NCI-H1436 treated with DMSO at 0.1 percent for 48 hours (cell line): Measurements from ENCODE around the gene AHRR.
"Not testable (repeated sequence)": the region's sequence is repeated elsewhere in the genome, so short reads cannot be mapped to it uniquely, and the experiment has no call there.

Source experiments
- DNase-seq: peaks from one replicate; lab custom pipeline; 2025; lab: John Stamatoyannopoulos, UW

Gene AHRR

GRCh38 chr5:368183-369084, 46.9 kb downstream of the AHRR start:
- no peak for DNase-seq

DNA sequence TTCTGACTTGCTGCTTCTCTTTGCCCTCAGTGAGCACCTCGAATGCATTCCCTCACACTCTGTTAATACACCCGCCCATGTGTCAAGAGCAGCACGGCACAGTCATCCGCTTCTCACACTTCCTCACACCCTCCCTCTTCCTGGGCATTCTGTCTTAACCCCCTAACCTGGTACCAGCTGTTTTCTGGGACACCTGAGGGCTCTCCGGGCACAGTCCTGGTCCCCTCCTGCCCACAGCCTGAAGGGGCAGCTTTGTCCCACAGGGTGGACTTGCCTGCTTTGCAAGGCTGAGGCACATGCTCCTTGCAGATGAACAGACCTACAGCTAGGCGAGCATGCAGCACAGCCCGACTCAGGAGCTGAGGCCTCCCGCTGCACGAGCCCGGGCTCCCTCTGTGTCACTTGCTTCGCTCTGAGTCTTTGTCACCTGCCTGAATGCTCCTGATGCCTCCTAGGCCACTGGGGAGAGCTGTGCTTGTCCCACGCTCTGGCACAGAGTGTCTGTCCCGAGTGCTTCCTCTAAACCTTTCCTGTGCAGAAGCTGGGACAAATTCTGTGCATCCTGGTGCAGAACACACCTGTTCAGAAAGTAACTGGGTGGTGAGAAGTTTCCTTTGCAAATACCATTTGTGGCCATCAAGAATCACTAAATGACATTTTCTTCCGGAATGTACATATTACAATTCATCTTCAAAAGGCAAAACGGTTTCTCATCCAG, 47.8 kb downstream of the AHRR start:
- DNase-seq, result no peak

DNA sequence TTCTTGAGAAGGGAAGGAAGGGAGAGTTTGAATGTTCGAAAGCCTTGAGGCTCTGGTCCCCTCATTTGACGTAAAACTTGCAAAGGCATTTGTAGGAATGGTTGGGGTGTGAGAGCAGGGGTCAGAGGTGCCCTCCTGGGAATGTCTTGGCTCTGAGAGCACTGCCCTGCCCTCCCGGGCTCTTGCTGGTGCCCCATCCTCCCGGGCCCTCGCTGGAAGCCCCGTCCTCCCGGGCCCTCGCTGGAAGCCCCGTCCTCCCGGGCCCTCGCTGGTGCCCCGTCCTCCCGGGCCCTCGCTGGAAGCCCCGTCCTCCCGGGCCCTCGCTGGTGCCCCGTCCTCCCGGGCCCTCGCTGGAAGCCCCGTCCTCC, 48.3 kb downstream of the AHRR start:
- DNase-seq, result not testable (repeated sequence)

- no peak for DNase-seq
These were observed 48.9 kb downstream of the AHRR start for GRCh38 chr5:370311-370958.

DNA sequence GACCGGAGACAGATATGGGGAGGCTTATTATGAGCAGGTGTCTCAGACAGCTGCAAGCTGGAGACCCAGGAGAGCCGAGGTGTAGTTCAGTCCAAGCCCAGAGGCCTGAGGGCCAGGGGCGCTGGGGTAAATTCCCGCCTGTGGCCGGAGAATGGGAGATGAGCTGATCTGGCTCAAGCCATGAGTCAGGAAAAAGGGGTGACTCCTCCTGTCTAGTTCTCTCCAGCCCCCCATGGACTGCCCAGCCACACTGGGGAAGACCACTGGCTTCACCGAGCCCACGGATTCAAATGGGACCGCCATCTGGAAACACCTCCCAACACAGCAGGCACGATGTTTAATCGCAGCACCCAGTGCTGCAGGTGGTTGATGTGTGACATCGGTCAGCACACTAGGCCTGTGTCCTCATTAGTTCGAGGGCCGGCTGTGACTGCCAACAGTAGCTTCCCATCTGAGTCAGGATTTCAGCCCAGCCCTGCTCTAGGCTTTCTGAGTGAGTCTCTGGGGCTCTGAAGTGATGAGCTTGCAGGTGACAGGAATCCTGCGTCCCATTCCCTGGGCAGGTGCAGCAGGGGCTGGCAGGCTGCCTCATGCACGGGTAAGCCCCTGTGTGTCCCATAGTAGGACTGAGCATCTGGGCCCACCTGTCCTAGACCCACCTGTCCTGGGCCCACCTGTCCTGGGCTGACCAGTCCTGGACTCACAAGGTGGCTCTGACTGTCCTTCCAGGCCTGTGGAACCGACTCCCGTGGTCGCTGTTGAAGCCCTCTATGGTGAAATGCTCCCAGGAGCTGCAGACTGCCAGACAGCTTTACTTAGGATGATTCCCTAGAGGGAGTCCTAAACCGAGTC, 49.7 kb downstream of the AHRR start:
- no peak for DNase-seq

GRCh38 chr5:371811-372555, 50.5 kb downstream of the AHRR start:
- no peak for DNase-seq

- no peak for DNase-seq
These were observed 51.1 kb downstream of the AHRR start for GRCh38 chr5:372556-372995.

DNA sequence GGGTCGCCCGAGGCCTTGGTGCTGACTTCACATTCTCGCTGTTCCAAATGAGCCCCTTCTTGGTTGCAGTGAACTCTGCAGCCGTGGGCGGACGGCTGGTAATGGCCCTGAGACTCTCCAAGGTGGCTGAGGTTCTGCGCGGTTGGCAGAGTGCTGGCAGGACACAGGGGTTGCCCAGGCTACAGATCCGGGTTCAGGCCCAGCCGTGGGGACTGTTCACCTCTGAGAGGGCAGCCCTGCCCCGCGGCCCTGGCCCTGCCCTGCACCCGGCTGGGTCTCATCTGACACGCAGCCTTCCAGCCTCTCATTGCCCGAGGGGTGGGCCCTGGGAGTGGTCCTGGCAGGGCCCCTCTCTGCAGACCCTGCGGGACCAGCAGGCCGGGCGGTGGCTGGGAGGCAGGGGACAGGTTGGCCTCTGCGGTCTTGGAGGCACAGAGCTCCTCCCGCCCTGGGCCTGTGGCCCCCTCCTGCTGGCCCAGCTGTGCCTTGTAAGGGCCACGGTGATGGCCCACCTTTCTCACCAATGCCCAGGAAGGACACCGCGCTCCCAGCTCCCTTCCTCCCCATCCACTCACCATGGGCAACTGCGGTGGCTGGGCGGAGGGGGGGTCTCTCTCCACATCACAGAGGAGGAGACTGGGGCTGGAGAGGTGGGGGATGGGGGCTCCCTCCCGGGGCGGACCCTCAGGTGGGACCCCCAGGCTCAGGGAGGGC, 51.6 kb downstream of the AHRR start:
- no peak for DNase-seq

DNA sequence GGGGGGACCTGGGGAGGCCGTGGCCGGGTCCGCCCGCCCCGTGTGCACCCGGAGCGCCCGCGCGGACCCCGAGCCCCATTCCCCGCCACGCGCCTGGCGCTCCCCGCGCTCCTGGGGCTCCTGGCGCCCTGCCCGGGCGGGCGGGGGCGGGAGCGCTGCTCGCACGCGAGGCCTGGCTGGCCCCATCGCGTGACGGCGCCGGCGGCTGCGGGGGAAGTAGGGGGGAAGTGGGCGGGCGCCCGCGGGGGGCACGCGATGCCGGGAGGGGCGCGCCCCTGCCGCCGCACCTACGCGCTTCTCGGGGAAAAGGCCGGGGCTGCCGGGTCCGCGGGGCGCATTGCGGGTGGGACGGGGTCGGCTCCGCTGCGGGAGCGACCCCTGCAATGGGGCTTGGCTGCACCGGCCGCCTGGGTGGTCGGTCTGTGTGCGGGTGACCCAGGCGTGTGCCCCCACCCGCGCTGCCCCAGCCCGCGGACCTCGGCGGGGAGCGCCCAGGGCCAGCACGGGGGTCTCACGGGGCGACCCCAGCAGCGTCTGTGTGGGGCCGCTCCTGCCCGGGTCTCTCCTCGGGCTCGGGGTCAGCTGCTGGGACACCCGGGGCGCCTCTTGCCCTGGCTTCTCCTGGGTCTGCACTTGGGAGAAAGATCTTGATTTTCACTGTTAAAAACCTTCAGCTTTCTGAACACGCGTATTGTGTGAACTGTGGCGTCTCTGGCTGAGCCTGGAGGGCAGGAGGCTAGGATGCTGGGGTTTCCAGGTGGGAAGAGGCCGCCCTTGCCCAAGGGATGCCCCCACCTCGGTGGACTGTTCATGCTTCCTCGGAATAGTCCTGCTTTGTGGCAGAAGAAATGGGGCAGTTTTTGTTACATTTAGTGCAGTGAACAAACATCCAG, 52.4 kb downstream of the AHRR start:
- DNase-seq, result no peak

DNA sequence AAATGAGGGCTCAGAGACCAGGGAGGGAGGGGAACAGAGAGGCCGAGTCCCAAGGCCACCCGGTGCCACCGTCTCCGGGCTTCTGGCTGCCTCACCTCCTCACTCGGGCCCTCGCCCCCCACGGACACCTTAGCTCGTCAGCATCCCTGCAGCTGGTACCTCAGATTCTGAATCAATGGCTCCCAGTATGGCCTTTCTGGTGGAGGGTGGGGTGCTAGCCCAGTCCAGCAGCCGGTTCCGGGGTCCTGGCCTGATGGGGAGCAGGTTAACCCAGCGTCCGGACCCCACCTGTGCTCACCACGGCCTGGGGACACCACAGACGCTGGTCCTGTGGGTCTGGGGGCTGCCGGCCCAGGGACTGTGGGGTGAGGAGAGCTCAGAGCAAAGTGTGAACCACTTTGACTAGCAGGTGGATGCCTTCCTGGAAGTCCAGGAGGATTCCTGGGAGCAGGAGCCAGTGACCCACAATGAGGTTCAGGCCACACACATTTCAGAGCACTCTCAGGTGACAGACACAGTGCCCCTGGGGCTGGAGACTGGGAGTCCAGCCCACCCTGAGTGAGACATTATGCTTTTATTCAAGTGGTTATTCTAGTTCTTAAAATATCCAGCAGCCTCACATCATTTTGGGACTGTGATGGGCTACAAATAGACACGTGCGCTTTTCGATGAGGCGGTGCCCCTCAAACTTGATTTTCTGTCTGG, 53.3 kb downstream of the AHRR start:
- DNase-seq, result no peak

- DNase-seq, result no peak
These were observed 53.9 kb downstream of the AHRR start for GRCh38 chr5:375336-375920.

DNA sequence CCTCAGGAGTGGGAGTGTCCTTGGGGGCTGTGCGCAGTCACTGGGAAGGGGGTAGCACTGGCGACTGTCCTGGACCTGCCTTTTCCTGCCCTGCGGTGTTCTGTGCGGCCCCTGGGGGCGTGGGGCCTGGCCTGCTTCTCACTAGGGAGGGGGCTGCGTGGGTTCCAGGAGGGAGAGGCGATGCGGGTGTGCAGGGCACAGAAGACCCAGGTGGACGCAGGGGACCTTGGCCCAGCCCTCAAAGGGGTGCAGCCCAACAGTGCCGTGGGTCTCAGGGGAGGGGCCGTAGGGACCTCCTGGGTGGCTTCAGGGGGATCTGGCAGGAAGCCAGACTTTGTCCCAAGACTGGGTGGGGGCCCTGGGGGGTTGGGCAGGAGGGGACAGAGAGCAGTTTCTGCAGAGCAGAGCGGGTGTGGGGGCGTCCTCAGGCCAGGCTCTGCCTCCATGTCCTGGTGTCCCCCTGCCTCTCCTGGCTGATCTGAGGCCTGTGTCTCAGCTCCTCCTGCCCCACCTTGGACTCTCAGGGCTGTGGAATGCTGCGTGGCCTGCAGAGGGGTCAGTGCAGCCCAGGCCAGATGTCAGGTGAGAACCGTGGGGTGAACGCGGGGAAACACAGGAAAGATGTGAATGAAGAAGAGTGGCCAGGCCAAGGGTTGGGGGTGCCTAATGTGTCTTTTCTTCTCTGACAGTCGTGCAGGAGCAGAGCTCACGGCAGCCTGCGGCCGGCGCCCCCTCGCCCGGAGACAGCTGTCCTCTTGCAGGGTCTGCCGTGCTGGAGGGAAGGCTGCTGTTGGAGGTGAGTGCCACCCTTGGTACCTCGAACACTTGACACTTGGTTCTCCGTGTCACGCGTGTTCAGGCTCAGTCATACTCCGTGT, 54.6 kb downstream of the AHRR start:
- DNase-seq, result no peak

DNA sequence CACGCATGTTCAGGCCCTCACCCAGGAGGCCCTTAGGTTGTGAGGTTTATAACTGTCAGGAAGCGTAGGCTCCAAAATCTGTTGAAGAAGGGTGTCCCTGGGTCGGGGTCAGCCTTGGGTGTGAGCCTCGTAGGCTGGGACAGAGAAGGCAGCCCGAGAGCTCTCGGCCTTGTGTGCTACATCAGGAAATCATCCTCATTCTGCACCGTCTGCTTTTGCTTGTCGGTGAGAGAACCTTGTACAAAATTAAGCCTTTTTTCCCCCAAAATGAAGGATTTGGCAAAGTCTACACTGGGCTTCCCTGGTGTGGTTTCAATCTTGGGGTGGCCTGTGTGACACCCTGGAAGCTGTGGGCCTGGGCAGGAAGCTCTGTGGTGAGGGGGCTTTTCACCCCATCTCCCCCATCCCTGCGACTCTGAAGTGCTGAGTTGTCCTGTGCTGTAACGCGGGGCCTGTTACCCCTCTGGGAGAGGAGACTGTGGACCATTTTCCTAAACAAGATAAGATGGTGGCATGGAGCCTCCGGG, 55.3 kb downstream of the AHRR start:
- DNase-seq, result no peak

DNA sequence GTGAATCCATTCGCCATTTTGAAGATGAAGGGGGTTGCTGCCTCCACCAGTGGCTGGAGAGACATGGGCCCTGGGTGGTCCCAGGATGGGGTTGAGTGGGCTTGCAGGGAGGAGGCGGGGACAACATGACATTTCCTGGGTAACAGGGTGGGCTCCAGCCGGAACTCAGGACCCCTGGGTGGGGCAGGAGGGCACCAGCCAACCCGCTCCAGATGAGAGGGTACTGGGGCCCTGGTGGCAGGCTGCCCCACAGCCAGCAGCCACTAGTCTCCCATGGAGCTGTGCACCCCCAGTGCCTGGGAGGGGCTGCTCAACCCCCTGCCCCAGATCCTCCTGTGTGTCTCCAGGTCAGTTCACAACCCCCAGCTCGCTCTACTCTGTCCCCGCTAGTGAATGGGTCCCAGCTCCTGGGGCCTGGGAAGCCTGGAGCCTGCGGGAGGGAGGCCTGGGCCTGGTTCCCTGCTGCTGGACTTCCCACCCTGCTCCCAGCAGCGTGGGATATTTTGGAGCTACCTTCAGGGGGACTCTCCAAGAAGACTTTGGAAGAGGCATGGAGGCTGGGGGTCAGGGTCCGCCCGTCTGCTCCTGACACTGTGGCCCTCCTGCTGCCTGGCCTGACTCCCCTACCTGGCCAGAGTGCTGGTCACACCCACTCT, 55.9 kb downstream of the AHRR start:
- no peak for DNase-seq

- no peak for DNase-seq
These were observed 56.9 kb downstream of the AHRR start for GRCh38 chr5:378301-378891.
